Stimulated activated CD4-positive, alpha-beta T cell treated with anti-CD3 and anti-CD28 coated beads, Interleukin-12 subunit alpha, Interleukin-12 subunit beta, amount 100 ng/mL, for 24 hours (primary cell): ENCODE measurements around the gene CEL.
A peak's percentile ranks its signal among the peaks of the same experiment; 100 is the strongest.
"Not testable (repeated sequence)": the region's sequence is repeated elsewhere in the genome, so short reads cannot be mapped to it uniquely, and the experiment has no call there.

Experiments used
- DNase-seq, 2 experiments: peaks; one replicate each; pipeline ENCODE4 v3.0.0-alpha.2; 2020; ENCODE audit warnings: low read depth in 2 of 2

CEL gene

DNA sequence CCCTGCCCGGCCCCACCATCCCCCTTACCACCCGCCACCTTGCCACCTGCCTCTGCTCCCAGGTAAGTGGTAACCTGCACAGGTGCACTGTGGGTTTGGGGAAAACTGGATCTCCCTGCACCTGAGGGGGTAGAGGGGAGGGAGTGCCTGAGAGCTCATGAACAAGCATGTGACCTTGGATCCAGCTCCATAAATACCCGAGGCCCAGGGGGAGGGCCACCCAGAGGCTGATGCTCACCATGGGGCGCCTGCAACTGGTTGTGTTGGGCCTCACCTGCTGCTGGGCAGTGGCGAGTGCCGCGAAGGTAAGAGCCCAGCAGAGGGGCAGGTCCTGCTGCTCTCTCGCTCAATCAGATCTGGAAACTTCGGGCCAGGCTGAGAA is at the start of gene CEL:
TSS of gene CEL (plus strand) at position 218 of the 382 bp plus-strand sequence. CDS start at position 240, 22 bp downstream.
- DNase-seq, result not testable (repeated sequence)

DNA sequence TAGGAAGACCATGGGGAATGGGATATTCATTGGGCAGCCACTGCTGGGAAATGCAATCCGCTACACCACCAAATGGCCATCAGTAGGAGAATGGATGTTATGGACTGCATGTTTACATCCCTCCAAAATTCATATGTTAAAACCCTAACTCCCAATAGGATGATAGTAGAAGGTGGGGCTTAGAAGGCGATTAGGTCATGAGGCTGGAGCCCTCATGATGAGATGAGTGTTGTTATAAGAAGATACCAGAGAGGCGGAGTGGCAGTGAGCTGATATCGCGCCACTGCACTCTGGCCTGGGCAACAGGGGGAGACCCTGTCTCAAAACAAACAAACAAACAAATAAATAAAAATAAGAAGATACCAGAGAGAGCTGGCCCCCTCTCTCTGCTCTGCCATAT is 47.1 kb upstream of the CEL start:
- no peak for DNase-seq

DNA sequence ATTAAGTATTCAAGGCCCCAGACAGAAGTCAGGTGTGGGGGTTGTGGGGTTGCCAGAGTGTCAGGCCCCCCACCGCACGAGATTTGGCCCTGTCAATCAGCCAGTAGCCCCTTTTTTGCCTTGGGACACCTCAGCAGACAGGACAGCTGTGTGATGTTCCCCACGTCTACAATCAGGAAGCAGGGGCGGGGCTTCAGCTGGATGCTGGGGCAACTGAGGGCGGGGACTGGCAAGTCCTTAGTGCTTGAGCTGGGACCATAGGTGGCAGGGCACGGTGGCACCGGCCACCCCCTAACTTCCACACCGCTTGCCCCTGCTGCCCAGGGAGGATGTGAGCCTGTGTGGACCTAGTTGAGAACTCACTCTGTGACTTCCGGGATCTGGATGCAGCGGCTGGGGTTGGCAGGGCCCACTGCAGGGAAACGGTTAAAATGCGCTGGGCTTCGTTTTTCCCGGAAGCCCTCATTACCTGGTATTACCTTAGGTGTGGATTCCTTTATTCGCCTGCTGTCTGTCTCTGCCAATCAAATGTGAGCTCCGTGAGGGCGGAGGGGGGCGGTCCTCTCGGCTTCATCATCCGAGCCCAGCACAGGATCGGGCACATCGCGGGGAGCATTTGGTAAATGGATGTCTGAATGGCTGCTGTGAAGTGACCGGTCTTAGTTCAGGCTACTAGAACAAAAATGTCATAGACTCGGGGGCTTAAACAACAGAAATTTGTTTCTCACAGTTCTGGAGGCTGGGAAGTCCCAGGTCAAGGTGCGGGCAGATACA is 38.5 kb upstream of the CEL start:
- DNase-seq, result peak in 1 of 2 experiments; percentile 59

DNA sequence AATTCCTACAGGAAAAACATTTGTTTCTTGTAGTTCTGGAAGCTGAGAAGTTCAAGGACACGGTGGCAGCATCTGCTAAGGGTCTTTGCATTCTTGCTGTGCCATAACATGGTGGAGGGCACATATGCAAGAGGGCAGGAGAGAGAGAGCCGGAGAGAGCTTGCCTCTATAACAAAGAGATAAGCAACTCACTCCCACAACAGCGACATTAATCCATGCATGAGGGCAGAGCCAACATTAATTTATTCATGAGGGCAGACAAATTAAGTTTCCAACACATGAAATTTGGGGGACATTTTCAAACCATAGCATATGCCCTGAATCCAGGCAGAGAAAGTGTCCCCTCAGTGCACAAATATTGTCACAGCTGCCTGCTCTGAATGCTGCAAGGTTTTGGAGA is 35.4 kb upstream of the CEL start:
- DNase-seq, result no peak

DNA sequence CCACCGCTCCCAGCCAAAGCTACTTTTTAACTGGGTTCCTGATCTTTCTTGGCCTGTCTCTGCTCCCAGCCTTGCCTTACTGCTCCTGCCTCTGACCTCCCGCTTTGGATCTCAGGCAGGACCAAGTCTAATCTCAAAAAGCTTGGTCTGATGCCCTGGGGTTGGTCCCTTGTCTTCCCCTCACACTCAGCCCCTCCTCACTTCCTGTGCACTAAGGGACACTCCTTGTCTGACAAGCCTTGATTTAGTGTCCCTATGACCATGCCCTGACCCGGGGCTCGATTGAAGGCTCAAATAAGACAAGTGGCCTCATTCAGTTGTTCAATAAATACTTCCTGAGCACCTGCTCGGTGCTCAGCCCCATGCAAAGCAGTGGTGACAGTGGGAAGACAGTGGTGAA is 34.6 kb upstream of the CEL start:
- no peak for DNase-seq

DNA sequence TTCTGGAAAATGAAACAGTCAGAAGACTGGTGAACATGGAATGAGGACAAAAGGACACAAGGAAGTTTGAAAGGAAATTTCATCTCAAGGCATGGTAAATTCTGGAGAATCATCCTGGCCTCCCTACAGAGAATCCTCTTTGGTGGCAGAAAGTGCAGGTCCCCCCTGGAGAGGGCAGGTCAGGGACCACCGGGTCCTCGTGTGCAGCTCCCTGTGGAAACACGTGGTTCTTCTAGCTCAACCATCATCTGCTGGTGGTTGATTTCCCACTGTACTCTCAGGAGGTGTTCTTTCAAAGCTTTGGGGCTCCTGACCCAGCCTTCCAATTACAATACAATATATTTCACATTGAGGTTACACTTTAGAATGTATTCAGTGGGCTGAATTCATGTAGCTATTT is 33.6 kb upstream of the CEL start:
- no peak for DNase-seq

DNA sequence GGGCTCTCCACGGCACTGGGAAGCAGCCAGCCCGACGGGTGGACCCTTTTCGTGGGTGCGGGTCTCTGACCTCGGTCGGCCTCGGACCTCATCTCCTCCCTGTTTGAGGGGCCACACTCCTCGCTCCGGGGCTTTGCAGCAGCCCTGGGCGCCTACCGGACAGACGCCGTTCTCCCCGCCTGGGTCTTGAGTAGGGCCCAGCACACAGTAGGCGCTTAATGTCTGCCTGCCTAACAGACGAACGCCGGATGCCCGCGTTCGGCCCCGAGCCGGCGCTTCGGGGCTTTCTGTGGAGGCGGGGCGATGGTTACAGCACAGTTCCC is 31.8 kb upstream of the CEL start:
- DNase-seq, result no peak

DNA sequence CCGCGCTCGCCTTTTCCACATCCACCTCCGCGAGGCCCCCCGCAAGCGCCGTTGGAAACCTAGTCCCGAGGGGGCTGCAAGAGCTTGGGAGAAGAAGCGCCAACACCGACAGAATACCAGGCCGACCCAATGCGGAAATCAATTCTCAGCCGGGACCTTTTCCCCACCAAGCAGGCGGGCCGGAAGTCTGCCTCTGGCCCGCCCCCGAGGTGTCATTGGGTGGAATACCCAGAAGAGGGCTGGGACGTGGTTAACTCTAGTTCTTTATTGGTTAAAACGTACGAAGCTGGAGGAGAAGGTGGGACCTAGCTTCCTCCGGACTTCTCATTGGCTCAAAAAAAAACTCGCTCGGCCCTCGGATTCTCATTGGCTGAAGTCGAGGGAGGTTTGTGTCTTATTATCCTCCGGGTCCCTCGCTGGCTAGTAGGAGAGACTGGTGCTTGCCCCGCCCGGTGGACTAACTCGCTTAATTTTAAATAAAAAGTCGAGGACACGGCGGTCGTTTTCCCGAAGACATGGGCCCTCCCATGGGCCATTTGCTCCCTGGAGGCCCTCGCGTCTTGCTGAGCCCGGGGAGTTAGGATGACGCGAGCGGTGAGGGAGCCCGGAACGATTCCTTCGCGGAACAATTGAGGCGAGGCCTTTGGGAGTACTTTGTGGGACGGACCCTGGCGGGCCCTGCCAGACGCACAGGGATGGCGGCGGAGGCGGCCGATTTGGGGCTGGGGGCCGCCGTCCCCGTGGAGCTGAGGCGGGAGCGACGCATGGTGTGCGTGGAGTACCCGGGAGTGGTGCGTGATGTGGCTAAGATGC is 31.3 kb upstream of the CEL start, which contains the start of gene GTF3C5:
TSS of gene GTF3C5 (plus strand) at position 681 of the 813 bp plus-strand sequence. CDS start at position 696, 15 bp downstream.
- peak; percentile 76 to 89 for DNase-seq

DNA sequence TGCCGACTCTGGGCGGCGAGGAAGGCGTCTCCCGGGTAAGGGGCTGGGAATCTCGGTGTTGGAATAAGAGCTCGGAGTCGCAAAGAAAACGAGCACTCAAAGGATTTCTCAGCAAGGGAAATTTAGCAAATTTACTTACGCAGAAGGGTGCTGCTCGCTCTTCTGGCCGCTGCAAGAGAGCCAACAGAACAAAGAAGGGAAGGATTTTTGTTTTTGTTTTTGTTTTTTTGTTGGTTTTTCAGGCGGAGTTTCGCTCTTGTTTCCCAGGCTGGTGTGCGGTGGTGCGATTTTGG is 30.7 kb upstream of the CEL start:
- no peak for DNase-seq

DNA sequence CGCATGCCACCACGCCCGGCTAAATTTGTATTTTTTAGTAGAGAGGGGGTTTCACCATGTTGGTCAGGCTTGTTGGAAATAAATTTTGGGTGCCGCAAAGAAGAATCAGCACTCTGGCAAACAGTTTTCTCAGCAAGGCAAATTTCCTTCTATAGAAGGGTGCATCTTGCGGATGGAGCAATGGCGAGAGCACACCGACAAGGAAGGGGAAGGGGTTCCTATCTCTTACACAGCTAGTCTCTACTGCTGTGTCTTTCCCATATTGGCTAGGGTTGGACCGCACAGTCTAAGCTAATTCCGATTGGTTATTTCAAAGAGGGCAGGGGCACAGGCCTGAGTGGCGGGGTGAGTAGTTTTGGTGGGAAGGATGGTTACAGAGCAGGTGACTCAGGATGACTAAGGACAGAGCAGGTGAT is 30.3 kb upstream of the CEL start:
- DNase-seq, result no peak

DNA sequence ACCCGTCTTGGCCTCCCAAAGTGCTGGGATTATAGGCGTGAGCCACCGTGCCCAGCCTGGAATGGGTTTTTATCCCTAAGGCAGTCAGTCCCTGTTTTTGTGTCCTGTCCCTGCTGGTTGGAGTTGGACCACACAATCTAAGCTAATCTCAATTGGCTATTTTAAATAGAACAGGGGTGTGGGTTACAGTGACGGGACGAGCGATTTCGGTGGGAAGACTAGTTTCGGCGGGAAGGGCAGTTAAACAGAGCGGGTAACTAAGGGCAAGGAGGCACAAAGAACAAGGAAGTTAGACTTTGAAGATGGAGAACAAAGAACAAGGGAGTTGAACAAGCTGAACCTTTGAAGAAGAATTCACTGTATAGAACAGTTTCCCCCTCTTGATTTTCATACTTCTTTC is 29.6 kb upstream of the CEL start:
- no peak for DNase-seq

DNA sequence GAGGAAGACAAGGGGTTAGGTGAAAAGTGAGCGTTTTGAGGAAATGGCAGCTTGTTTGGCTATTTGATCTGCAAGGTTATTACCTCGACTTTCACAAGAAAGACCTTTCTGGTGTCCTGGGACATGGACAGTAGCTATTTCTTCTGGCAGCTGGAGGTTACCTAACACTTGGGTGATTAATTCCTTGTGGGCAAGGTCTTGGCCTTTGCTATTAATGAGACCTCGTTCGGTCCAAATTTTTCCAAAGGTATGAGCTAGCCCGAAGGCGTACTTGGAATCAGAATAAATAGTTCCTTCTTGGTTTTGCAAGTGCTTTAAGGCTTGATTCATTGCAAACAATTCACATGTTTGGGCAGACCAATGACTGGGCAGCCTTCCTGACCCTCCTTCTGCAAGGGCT is 26.1 kb upstream of the CEL start:
- no peak for DNase-seq

DNA sequence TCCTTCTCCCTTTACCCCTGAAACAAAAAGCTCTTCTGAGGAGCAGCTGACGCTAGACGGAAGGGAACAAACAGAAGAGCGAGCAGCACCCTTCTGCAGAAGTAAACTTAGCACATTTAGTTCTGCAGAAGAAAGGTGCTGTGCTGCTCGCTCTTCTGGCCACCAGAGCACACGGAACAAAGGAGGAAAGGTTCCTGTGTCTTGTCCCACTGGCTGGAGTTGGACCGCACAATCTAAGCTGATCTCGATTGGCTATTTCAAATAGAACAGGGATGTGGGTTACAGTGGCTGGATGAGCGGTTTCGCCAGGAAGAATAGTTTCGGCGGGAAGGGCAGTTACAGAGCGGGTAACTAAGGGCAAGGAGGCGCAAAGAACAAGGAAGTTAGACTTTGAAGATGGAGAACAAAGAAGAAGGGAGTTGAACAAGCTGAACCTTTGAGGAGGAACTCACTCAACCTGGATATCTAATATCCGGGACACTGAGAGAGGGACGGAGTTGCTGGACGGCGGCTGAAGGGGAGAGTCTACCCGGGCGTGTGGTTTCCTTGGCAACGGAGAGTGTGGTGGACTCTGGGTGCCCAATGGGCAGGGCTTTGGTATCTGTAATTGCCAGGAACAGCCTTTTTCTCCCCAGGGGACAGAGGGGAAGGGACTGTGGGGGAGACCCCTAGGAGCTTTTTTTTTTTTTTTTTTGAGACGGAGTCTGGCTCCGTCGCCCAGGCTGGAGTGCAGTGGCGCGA is 23.8 kb upstream of the CEL start:
- no peak for DNase-seq

DNA sequence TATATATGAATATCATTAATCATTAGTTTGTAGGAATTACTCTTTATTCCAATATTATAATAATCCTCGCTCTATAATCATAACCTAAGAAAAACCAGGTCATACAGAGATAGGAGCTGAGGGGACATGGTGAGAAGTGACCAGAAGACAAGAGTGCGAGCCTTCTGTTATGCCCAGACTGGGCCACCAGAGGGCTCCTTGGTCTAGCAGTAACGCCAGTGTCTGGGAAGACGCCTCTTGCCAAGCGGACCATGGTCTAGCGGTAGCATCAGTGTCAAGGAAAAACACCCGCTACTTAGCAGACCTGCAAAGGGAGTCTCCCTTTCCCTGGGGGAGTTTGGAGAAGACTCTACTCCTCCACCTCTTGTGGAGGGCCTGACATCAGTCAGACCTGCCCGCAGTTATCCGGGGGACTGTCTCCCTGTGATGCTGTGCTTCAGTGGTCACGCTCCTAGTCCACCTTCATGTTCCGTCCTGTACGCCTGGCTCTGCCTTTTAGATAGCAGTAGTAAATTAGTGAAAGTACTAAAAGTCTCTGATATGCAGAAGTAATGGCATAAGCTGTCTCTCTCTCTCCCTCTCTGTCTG is 20.8 kb upstream of the CEL start:
- peak in 1 of 2 experiments; percentile 32 for DNase-seq

DNA sequence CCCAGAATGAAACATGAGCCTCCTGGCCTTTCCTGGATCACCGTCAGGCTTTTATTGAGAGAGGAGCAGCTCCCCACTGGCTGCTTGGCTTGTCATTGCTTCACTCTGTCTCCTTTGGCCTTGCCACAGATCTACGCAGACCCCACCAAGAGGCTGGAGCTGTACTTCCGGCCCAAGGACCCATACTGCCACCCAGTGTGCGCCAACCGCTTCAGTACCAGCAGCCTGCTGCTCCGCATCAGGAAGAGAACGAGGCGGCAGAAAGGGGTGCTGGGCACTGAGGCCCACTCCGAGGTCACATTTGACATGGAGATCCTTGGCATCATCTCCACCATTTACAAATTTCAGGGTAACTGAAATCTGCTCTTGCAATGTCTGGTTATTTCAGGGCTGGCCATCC is 19.8 kb upstream of the CEL start:
- no peak for DNase-seq

DNA sequence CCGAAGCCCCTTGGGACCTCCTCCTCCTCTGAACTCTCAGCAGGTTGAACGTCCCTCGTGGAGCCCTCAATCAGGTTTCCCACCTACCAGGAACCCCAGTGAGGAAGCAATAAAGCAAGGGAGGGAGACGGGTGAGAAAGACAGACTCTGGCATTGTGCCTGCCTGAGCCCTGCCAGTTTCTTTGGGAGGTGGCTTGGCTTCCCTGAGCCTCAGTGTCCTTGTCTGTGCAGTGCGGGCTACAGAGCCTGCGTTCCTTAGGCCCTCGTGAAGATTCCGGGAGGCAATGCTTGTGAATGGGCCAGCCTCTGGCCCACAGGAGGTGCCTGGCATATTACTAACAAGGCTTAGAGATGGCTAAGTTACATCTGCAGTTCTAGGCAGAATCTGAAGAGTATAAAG is 19.1 kb upstream of the CEL start:
- no peak for DNase-seq

DNA sequence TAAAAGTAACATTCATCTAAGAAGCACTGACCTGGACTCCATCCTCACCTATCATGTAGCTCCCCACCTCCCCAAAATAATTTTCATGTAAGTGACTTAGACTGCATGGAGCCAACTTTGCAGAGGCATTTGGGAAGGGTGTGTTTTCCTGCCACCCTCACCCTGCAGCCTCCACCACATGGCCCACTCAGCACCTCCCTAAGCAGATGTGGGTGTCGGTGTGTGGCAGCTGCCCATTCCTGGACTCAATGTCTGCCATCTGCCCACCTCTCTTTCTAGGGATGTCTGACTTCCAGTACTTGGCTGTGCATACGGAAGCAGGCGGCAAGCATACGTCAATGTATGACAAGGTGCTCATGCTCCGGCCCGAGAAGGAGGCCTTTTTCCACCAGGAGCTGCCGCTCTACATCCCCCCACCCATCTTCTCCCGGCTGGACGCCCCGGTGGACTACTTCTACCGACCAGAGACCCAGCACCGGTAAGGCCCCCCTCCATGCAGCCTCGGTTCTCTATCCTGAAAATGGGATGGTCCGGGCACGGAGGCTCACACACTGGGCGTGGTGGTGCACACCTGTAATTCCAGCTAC is 18.2 kb upstream of the CEL start:
- DNase-seq, result no peak

DNA sequence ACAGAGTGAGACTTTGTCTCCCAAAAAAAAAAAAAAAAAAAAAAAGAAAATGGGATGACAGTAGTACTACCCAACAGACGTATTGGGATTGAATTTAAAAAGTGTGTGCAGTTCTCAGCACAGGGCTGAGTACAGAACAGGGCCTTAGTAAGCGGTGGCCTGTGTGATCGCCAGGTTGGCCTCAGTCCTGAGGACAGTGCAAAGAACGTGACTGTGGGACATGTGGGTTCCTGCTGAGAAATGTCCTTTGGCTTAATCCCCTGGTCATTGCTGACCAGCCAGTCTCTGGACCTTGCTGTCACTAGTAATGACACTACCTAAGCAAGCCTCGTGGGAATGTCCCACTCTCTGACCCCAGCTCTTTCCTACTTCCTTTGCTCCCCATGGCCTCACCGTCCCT is 17.7 kb upstream of the CEL start:
- DNase-seq, result no peak

DNA sequence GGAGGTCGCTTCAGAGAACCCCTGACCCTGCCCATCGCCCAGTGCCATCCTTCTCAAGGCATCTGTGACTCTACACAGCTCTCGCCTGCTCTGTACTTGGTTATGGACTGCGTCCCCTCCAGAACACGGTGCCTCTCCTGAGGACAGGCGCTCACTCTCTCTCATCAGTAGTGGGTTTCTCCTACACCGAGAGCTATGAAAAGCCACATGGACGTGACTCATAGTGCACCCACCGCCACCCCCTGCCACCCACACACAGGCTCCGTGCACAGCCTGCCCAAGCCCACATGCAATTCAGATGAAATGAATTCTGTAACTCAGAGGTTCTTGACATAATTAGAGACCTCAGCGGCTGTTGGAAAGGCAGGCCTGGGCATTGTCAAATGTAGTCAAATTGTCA is 17.1 kb upstream of the CEL start:
- DNase-seq, result no peak

DNA sequence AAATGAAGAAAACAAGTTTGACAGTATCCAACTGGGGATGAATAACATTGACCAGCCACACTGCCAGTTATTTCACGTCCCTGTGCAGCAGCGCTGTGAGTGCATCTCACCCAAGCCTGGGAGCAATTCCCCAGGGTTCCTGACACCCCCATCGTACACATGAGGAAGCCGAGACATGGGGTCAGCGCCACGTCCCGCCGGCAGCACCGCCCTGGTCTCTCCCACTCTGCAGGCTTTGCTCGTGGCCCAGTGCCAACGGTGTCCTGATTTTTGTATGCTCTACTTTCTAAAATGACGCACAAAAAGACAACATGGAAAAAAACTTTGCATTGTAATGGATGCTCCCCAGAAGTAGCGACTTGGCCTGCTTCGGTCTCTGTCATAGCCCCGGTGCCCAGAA is 16.6 kb upstream of the CEL start:
- no peak for DNase-seq

DNA sequence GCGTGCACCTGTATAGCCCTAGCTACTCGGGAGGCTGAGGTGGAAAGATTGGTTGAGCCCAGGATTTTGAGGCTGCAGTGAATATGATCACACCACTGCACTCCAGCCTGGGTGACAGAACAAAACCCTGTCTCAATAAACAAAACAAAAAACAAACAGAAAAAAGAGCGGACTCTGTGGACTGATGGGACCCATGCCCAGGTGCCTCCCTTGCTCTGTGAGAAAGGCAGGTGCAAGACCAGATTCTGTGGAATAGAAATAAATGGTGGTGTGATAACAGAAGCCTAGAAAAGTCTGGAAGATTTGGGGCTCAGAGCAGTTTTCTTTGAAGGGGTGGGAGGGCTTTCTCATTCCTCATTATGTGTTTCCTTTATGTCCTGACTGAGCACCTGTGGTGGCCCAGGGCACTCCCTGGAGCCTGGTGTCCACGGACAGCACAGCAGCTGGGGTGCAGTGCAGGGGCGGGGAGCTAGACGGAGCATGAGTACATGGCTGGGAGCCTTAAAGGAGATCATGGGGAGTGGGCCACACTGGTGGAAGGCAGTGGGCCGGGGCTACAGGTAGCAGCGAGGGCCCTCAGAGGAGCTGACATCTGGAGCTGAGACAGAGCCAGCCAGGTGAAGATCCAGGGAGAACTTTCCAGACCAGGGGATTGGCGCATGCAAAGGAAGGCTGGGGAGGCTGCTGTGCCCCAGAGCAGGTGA is 15.4 kb upstream of the CEL start:
- DNase-seq, result no peak
